Fibroblast of skin of right quadriceps (primary cell): Measurements from ENCODE around the gene PIEZO1.

Experiments
- DNase-seq: peaks from one replicate; pipeline ENCODE4 v3.0.0-alpha.2; 2013

Gene PIEZO1

GRCh38 chr16:88815901-88816589 lies 31.0 kb upstream of the PIEZO1 start:
- no peak for DNase-seq

- DNase-seq = no peak
Measured at GRCh38 chr16:88815227-88815626, 30.2 kb upstream of the PIEZO1 start.

GRCh38 chr16:88814144-88814502 lies 29.1 kb upstream of the PIEZO1 start:
- DNase-seq = no peak

GRCh38 chr16:88813269-88814143 lies 28.5 kb upstream of the PIEZO1 start:
- no peak for DNase-seq

GRCh38 chr16:88812513-88813268 lies 27.7 kb upstream of the PIEZO1 start:
- peak; percentile 48 for DNase-seq

GRCh38 chr16:88811769-88812512 lies 26.9 kb upstream of the PIEZO1 start, which contains the start of gene APRT:
Gene APRT (minus strand): TSS chr16:88811928. CDS start chr16:88811899, 29 bp downstream.
- peak; percentile 93 for DNase-seq

- DNase-seq = peak; percentile 83
Measured at GRCh38 chr16:88810912-88811768, 26.1 kb upstream of the PIEZO1 start.

GRCh38 chr16:88810166-88810911 lies 25.3 kb upstream of the PIEZO1 start:
- DNase-seq = no peak

- DNase-seq = no peak
Measured at GRCh38 chr16:88809676-88810165, 24.7 kb upstream of the PIEZO1 start.

- DNase-seq = no peak
Measured at GRCh38 chr16:88809068-88809675, 24.2 kb upstream of the PIEZO1 start.

- DNase-seq = no peak
Measured at GRCh38 chr16:88807626-88808453, 22.8 kb upstream of the PIEZO1 start.

- DNase-seq = no peak
Measured at GRCh38 chr16:88807142-88807625, 22.2 kb upstream of the PIEZO1 start.

- no peak for DNase-seq
Measured at GRCh38 chr16:88806491-88807111, 21.6 kb upstream of the PIEZO1 start.

GRCh38 chr16:88805887-88806393 lies 20.9 kb upstream of the PIEZO1 start:
- no peak for DNase-seq

- DNase-seq = no peak
Measured at GRCh38 chr16:88805340-88805715, 20.3 kb upstream of the PIEZO1 start.

GRCh38 chr16:88804552-88805339 lies 19.7 kb upstream of the PIEZO1 start:
- no peak for DNase-seq

GRCh38 chr16:88804173-88804551 lies 19.1 kb upstream of the PIEZO1 start:
- no peak for DNase-seq
